Neural crest cell (in vitro differentiated cells): ENCODE data around the gene ABTB2. TPM values are rescaled to one million over a fixed set of nuclear protein-coding genes. Genes with fewer than 3 reads are reported as not detected.

ENCODE experiments used
- DNase-seq: peaks from one replicate; pipeline ENCODE4 v3.0.0; 2021; ENCODE audit warnings: low read depth, mixed read lengths, low spot score
- H3K27ac Mint-ChIP-seq: one replicate; pipeline ENCODE4 v1.8.0; 2021; ENCODE audit warnings: mild to moderate bottlenecking, mixed read lengths; ENCODE audit not compliant: unreplicated experiment
- H3K27me3 Mint-ChIP-seq: 2 replicates; pipeline ENCODE4 v1.8.0; 2021; ENCODE audit warnings: low read depth, mild to moderate bottlenecking, mixed read lengths
- H3K36me3 Mint-ChIP-seq: 2 replicates; pipeline ENCODE4 v1.8.0; 2021; ENCODE audit warnings: low read depth, mild to moderate bottlenecking, mixed read lengths
- H3K4me1 Mint-ChIP-seq: 2 replicates; pipeline ENCODE4 v1.8.0; 2021; ENCODE audit warnings: mixed read lengths
- H3K4me3 Mint-ChIP-seq: one replicate; pipeline ENCODE4 v1.8.0; 2021; ENCODE audit warnings: mild to moderate bottlenecking, mixed read lengths
- H3K9me3 Mint-ChIP-seq: 2 replicates; pipeline ENCODE4 v1.8.0; 2021; ENCODE audit warnings: mixed read lengths
- CTCF ChIP-seq: fragments of 200-600 bp; sonication (generic); conservative IDR thresholded peaks from 2 replicates; pipeline ENCODE4 v1.5.0; 2021; ENCODE audit warnings: antibody characterized with exemption, mild to moderate bottlenecking
- total RNA-seq: library from RNA; stranded (reverse); gene quantifications from 2 replicates; pipeline ENCODE4 v1.2.1, GENCODE V29; 2021

Gene ABTB2
- total RNA-seq, 1 donor from 2014 or later = 3.0 TPM

DNA sequence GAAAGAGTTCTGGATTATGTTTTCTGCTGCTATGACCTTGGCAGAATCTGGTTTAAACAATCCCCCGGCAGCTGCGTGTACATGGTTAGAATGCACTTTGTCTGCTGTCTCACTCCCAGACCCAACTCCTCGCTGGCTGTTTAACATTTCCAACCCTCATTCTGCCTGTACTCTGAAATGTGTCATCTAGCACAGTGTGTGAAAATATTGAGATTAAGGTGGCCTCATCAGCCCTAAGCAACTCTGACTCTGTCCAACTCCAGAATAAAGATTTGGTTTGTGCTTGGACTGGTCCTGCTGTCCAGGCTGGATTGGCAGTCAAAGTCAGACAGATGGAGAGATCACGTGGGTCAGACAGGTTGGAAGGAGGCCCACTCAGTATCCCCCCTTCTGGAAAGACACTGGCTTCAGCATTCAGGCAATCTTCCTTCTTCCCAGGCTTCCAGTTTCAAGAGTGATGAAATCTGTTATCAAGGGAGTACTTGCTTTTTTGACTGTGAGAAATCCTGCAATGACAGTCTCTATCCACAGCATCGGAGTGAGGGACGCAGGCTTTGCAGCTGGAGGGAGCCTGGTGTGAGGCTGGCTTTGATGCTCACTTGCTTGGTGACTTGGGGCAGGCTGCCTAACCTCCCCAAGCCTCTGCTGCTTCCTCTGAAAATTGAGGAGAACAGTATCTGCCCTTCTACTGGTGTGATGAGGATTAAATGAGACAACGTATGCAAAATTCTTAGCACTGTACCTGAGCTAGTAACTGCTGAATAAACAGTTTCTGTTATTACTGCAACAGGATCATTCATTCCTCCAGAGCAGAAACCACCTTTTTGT lies 29.8 kb downstream of the ABTB2 start:
- H3K4me1 Mint-ChIP-seq = peaks cover 6% of the 10 kb centered on the region
- DNase-seq = no peak
- H3K27ac Mint-ChIP-seq = no peak overlapping the region
- H3K9me3 Mint-ChIP-seq = no peaks in the 10 kb centered on the region
- H3K27me3 Mint-ChIP-seq = peaks cover 8% of the 10 kb centered on the region
- no peak for TF ChIP-seq CTCF
- no peak overlapping the region for H3K4me3 Mint-ChIP-seq
- H3K36me3 Mint-ChIP-seq = no peaks in the 10 kb centered on the region

DNA sequence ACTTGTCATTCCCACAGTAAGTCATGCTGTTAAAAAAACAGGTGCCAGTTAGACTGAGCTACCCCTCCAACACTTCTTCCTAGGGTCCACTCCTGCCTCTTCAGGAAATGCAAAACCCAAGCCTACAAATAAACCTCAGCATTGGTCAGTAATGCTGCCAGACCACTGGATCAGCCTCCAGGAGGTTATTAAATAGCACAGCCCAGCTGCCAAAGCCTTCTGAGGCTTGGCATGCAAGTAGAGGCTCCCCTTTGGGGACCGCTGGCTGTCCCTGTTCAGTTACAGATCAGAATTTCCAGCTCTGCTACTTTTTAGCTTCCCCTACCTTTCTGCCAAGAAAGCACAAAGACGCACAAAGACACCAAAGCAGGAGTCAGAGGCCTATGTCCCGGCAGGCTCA lies 33.3 kb downstream of the ABTB2 start:
- no peaks in the 10 kb centered on the region for H3K36me3 Mint-ChIP-seq
- peaks cover 4% of the 10 kb centered on the region for H3K27me3 Mint-ChIP-seq
- H3K9me3 Mint-ChIP-seq = no peaks in the 10 kb centered on the region
- TF ChIP-seq CTCF = no peak
- no peaks in the 10 kb centered on the region for H3K4me1 Mint-ChIP-seq
- no peak overlapping the region for H3K4me3 Mint-ChIP-seq
- no peak overlapping the region for H3K27ac Mint-ChIP-seq
- no peak for DNase-seq

DNA sequence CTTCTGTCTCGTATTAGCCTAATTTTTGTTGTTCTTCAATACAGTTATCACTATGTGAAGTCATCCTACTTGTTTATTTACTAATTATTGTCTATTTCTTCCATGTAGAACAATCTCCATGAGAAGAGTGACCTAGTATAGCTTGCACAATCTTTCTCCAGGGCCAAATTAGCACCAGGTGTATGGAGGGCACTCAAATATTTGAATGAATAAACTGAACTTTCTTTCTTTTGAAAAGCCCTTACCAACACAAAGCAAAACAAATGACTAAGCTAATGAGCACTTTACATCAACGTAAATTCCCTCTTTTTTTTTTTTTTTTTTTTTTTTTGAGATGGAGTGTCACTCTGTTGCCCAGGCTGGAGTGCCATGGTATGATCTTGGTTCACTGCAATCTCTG lies 34.2 kb downstream of the ABTB2 start:
- no peaks in the 10 kb centered on the region for H3K9me3 Mint-ChIP-seq
- H3K27me3 Mint-ChIP-seq = no peaks in the 10 kb centered on the region
- DNase-seq = no peak
- H3K27ac Mint-ChIP-seq = no peak overlapping the region
- H3K4me1 Mint-ChIP-seq = no peaks in the 10 kb centered on the region
- no peak overlapping the region for H3K4me3 Mint-ChIP-seq
- no peaks in the 10 kb centered on the region for H3K36me3 Mint-ChIP-seq
- TF ChIP-seq CTCF = no peak

- Mint-ChIP-seq H3K27ac (no peak overlapping the region), H3K27me3 (no peaks in the 10 kb centered on the region), H3K4me1 (peaks cover 19% of the 10 kb centered on the region), H3K36me3 (no peaks in the 10 kb centered on the region), H3K4me3 (no peak overlapping the region), H3K9me3 (no peaks in the 10 kb centered on the region)
- no peak for DNase-seq
- TF ChIP-seq CTCF = no peak
Measured at GRCh38 chr11:34318111-34319037, 39.4 kb downstream of the ABTB2 start.

GRCh38 chr11:34317666-34318065 lies 40.1 kb downstream of the ABTB2 start:
- Mint-ChIP-seq H3K27me3 (no peaks in the 10 kb centered on the region), H3K36me3 (no peaks in the 10 kb centered on the region), H3K9me3 (no peaks in the 10 kb centered on the region), H3K27ac (no peak overlapping the region), H3K4me3 (no peak overlapping the region), H3K4me1 (peaks cover 19% of the 10 kb centered on the region)
- DNase-seq = no peak
- TF ChIP-seq CTCF = no peak
